Measurements from ENCODE around the gene C4orf51.

- no peak for TF ChIP-seq CTCF (IDR thresholded peaks at IDR 0.05)
- no peak for TF ChIP-seq POLR2A (IDR thresholded peaks at IDR 0.05)
Observed at GRCh38 chr4:145665773-145666172, 14.2 kb upstream of the C4orf51 start.
